ENCODE results near the gene CDC25B. TPM values are rescaled to one million over a fixed set of nuclear protein-coding genes. Genes with fewer than 3 reads are reported as not detected.

CDC25B gene
- total and polyA plus RNA-seq, 2 of the 13 experiments (the other 11 are each of a cell fraction or from before 2014, with no cell fraction given): 14.5 to 19.4 TPM

- TF ChIP-seq SP140L (CRISPR knock-in tag; IDR thresholded peaks at IDR 0.05; ENCODE audit: borderline replicate concordance) (no peak), ZNF629 (CRISPR knock-in tag; conservative IDR thresholded peaks at IDR 0.05) (peak; percentile 100), ZNF556 (CRISPR knock-in tag; IDR thresholded peaks at IDR 0.05; ENCODE audit: borderline replicate concordance) (peak; percentile 89; the same call in 1 of the 2 replicates), HNRNPH1 (optimal IDR thresholded peaks at IDR 0.05; ENCODE audit: low read depth, low read length) (no peak), MLLT10 (CRISPR knock-in tag; IDR thresholded peaks at IDR 0.05) (no peak), ZNF747 (CRISPR knock-in tag; IDR thresholded peaks at IDR 0.05; ENCODE audit: borderline replicate concordance) (peak; percentile 48; the same call in 1 of the 2 replicates), SPEN (CRISPR knock-in tag; IDR thresholded peaks at IDR 0.05; ENCODE audit: low read depth) (peak; percentile 71; the same call in 1 of the 2 replicates), KLF15 (CRISPR knock-in tag; IDR thresholded peaks at IDR 0.05; ENCODE audit: borderline replicate concordance) (no peak), ZNF577 (CRISPR knock-in tag; IDR thresholded peaks at IDR 0.05; ENCODE audit: borderline replicate concordance, low read depth) (0 out of 2 replicates have a peak, but pooled peaks have one; percentile 59), ZNF281 (CRISPR knock-in tag; IDR thresholded peaks at IDR 0.05; ENCODE audit: borderline replicate concordance) (no peak), ATF7 (IDR thresholded peaks at IDR 0.05) (no peak), ATF7 (CRISPR knock-in tag; IDR thresholded peaks at IDR 0.05) (peak; percentile 93), GATAD2A (CRISPR knock-in tag; IDR thresholded peaks at IDR 0.05) (peak; percentile 62), SOX6 (IDR thresholded peaks at IDR 0.05) (no peak), SOX6 (CRISPR knock-in tag; IDR thresholded peaks at IDR 0.05) (no peak; the same call in 1 of the 2 replicates), ZNF207 (IDR thresholded peaks at IDR 0.05; ENCODE audit: borderline replicate concordance) (no peak), TEAD3 (CRISPR knock-in tag; optimal IDR thresholded peaks at IDR 0.05; ENCODE audit: borderline replicate concordance) (peak; percentile 62), MAFG (CRISPR knock-in tag; IDR thresholded peaks at IDR 0.05) (no peak; the same call in 1 of the 2 replicates), BRCA1 (CRISPR knock-in tag; IDR thresholded peaks at IDR 0.05) (no peak), ZBTB1 (CRISPR knock-in tag; IDR thresholded peaks at IDR 0.05; ENCODE audit: borderline replicate concordance) (no peak), ZNF431 (CRISPR knock-in tag; IDR thresholded peaks at IDR 0.05; ENCODE audit: borderline replicate concordance, low read depth) (no peak), ZNF660 (CRISPR knock-in tag; IDR thresholded peaks at IDR 0.05; ENCODE audit: borderline replicate concordance, low read depth) (no peak), TOPORS (CRISPR knock-in tag; IDR thresholded peaks at IDR 0.05) (no peak), GFI1 (CRISPR knock-in tag; IDR thresholded peaks at IDR 0.05; ENCODE audit: borderline replicate concordance) (no peak; the same call in 1 of the 2 replicates), SMC3 (IDR thresholded peaks at IDR 0.05; ENCODE audit: low read length) (no peak), RARA (CRISPR knock-in tag; IDR thresholded peaks at IDR 0.05) (no peak), SRY (CRISPR knock-in tag; IDR thresholded peaks at IDR 0.05) (peak; percentile 59)
Measured at GRCh38 chr20:3795511-3796468, at the start of gene CDC25B (continued).

Data from HepG2 (cell line).